OCI-M2 (cell line): ENCODE results near the gene ATP4A.
"Not testable (repeated sequence)": the region's sequence is repeated elsewhere in the genome, so short reads cannot be mapped to it uniquely, and the experiment has no call there.

Experiments
- DNase-seq: peaks from one replicate; lab custom pipeline; 2025; ENCODE audit not compliant: unreplicated experiment; lab: John Stamatoyannopoulos, UW

Gene ATP4A

GRCh38 chr19:35563207-35563829, at the start of gene ATP4A:
Gene ATP4A, minus strand, starts transcription at chr19:35563658. Its CDS starts 29 bp downstream, at chr19:35563629.
- no peak for DNase-seq

- peak; percentile 98 for DNase-seq
Observed at GRCh38 chr19:35612559-35613321, 49.3 kb upstream of the ATP4A start, which contains the start of gene HAUS5. Gene HAUS5, plus strand, starts transcription at chr19:35612735. Its CDS starts 60 bp downstream, at chr19:35612795.

- no peak for DNase-seq
Observed at GRCh38 chr19:35612224-35612558, 48.7 kb upstream of the ATP4A start.

GRCh38 chr19:35609851-35610353, 46.4 kb upstream of the ATP4A start:
- no peak for DNase-seq

GRCh38 chr19:35608251-35608650, 44.8 kb upstream of the ATP4A start:
- no peak for DNase-seq

GRCh38 chr19:35607661-35608060, 44.2 kb upstream of the ATP4A start:
- no peak for DNase-seq

- not testable (repeated sequence) for DNase-seq
Observed at GRCh38 chr19:35607170-35607569, 43.7 kb upstream of the ATP4A start.

GRCh38 chr19:35604436-35604835, 41.0 kb upstream of the ATP4A start:
- not testable (repeated sequence) for DNase-seq

GRCh38 chr19:35601971-35602370, 38.5 kb upstream of the ATP4A start:
- no peak for DNase-seq

GRCh38 chr19:35596366-35596999, 33.0 kb upstream of the ATP4A start:
- DNase-seq = no peak

- DNase-seq = no peak
Observed at GRCh38 chr19:35595928-35596327, 32.5 kb upstream of the ATP4A start.

- DNase-seq = not testable (repeated sequence)
Observed at GRCh38 chr19:35595026-35595425, 31.6 kb upstream of the ATP4A start.

GRCh38 chr19:35592226-35592625, 28.8 kb upstream of the ATP4A start:
- no peak for DNase-seq

- no peak for DNase-seq
Observed at GRCh38 chr19:35590875-35591274, 27.4 kb upstream of the ATP4A start.

- DNase-seq = no peak
Observed at GRCh38 chr19:35587321-35587720, 23.9 kb upstream of the ATP4A start.

GRCh38 chr19:35585848-35586247, 22.4 kb upstream of the ATP4A start, which contains the start of gene PMIS2:
Gene PMIS2, plus strand, starts transcription at chr19:35586173. Its CDS starts 87 bp downstream, at chr19:35586260.
- no peak for DNase-seq

GRCh38 chr19:35582760-35583159, 19.3 kb upstream of the ATP4A start:
- no peak for DNase-seq

- DNase-seq = no peak
Observed at GRCh38 chr19:35578707-35579106, 15.2 kb upstream of the ATP4A start.

GRCh38 chr19:35577918-35578317, 14.5 kb upstream of the ATP4A start:
- DNase-seq = no peak

- no peak for DNase-seq
Observed at GRCh38 chr19:35571406-35571965, 8.0 kb upstream of the ATP4A start.

- no peak for DNase-seq
Observed at GRCh38 chr19:35569281-35569781, 5.9 kb upstream of the ATP4A start.
